GM18505 (cell line): ENCODE results near the gene WDR55.
"Not testable (repeated sequence)": the region's sequence is repeated elsewhere in the genome, so short reads cannot be mapped to it uniquely, and the experiment has no call there.

Experiments used
- ATAC-seq: cut with Tn5 transposase; IDR thresholded peaks from one replicate; pipeline ENCODE4 v1.9.1; 2021; ENCODE audit not compliant: unreplicated experiment
- POLR2A ChIP-seq: IDR thresholded peaks from 4 replicates; pipeline ENCODE4 v1.6.1; 2011; ENCODE audit warnings: borderline replicate concordance; ENCODE audit not compliant: insufficient read depth, insufficient read length; ENCODE audit errors: extremely low read depth

Gene WDR55, protein sequence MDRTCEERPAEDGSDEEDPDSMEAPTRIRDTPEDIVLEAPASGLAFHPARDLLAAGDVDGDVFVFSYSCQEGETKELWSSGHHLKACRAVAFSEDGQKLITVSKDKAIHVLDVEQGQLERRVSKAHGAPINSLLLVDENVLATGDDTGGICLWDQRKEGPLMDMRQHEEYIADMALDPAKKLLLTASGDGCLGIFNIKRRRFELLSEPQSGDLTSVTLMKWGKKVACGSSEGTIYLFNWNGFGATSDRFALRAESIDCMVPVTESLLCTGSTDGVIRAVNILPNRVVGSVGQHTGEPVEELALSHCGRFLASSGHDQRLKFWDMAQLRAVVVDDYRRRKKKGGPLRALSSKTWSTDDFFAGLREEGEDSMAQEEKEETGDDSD

DNA sequence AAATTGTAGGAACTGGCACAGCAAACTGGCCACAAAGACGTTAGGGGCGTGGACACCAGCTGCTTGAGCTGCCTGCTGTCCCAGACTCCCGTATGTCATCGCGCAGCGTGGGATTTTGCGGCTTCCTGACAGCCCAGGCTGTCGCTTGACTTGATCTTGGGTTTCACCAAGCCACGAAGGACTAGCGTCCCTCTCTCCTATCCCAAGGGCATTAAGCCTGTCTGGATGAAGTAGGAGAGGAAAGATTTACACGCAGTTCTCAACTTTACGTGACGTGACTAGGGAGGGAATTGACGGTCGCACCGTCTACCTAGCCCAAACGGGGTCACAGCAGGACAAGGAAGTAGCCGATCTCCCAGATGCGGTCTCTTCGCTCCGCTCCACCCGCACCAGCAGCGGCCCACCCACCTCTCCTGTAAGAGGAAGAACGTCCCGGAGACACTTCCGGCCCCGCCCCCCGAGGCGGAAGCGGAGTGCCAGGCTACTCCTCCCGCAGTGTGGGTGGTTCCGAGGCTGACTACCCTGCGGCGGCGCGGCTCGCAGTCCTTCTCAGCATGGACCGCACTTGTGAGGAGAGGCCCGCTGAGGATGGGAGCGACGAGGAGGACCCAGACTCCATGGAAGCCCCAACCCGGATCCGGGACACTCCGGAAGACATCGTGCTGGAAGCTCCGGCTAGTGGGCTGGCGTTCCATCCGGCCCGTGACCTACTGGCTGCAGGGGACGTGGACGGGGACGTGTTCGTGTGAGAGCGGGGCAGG lies at the start of gene WDR55:
Gene WDR55, plus strand, starts transcription at position 546 of the 761 bp plus-strand sequence. Its CDS starts 9 bp downstream, at position 555.
- ATAC-seq = peak; percentile 97
- TF ChIP-seq POLR2A = peak; percentile 91

DNA sequence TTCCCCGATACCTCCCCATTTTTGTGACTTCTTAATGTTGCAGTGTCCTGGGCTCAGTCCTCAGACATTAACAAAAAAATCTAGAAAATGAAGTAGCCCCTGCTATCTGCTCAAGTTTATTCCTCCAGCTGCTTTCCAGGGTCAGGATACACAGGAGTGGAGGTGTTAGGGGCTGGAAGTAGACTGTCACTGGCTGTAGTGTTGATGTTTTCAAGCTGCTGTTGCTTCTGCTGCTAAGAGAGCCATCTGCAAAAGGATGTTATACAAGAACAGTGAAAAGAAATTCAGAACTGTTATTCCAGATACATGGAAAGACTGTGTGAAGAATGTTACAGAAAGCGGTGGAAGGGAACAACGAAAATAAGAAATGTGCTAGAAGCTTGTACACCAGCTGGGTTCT lies 42.4 kb upstream of the WDR55 start:
- TF ChIP-seq POLR2A = no peak
- no peak for ATAC-seq

DNA sequence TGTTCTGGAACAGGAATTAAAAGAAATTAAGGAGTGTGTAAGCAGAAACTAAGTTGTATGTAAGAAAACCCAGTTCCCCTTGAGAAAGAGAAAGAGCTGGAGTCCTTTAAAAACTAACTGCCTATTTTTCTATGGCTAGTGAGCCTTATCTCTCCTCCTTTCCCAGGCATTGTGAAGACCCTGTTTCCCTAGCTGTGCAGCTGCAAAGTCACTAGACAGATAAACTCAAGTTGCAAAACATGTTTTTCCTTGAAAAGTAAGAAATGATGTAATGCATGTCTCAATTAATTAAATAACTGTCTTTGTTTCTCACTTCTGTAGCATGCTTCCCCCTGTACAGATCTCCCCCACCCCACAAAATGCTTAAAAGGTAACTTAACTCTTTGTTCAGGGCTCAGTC lies 41.6 kb upstream of the WDR55 start:
- ATAC-seq = not testable (repeated sequence)

DNA sequence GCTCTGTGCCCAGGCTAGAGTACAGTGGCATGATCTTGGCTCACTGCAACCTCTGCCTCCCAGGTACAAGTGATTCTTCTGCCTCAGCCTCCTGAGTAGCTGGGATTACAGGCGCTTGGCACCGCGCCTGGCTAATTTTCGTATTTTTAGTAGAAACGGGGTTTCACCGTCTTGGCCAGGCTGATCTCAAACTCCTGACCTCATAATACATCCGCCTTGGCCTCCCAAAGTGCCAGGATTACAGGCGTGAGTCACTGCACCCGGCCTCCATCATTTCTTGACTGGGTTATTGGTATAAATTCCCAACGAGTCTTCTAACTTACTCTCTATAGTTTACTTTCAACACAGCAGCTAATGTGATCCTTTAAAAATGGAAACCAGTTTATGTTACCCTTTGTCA lies 39.8 kb upstream of the WDR55 start:
- not testable (repeated sequence) for ATAC-seq

DNA sequence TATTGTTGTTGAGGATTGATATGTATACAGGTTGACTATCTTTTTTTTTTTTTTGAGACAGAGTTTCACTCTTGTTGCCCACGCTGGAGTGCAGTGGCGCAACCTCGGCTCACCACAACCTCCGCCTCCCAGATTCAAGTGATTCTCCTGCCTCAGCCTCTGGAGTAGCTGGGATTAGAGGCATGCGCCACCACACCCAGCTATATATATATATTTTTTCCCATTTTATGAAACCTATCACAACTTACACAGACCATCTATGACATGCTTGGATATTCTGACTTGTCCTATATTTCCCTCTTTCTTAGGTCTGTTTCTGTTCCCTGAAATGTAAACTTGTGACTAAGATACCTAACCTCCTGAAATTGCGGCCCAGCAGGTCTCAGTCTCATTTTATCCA lies 36.7 kb upstream of the WDR55 start:
- no peak for ATAC-seq
- TF ChIP-seq POLR2A = no peak

DNA sequence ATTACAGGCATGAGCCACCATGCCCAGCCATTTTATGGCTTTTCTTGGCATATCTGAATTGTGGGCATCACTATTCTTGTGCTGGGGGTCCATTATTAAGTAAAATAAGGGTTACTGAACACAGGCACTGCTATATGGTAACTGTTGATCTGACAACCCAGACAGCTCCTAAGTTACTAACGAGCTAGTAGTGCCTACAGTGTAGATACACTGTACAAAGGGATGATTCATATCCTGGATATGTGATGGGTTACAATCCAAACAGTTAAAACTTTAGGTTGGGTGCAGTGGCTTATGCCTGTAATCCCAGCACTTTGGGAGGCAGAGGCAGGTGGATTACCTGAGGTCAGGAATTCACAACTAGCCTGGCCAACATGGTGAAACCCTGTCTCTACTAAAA lies 36.0 kb upstream of the WDR55 start:
- no peak for ATAC-seq
- no peak for TF ChIP-seq POLR2A

DNA sequence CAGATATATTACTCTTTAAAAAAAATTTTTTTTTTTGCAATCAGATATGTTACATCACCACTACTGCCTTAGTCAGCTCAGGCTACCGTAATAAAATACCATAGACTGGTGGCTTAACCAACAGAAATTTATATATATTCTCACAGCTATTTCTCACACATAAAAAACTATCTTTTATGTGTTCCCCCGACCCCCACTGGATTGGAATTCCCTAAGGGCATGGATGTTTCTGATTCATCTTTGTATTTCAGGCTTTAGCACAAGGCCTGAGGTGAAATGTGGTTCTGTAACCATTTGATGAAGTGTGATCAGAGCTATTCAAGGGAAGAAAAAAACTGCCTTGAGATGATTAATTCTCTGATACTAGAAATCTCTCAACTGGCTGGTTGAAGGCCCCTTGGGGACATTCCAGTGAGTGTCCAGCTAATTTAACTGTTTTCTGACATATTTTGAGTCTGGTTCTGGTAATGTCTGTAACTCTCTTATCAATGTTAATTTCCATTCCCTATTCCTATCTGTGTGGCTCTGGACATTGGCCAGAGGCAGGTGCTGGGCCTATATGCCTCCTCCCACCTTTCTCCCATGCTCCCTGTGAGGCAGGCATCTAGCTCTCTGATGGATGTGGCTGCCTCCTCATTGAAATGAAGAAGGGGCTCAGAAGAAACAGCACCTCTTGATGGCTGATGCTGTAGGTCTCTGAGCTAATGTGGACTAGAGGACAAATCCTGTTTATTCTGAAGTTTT lies 34.2 kb upstream of the WDR55 start:
- ATAC-seq = no peak
- no peak for TF ChIP-seq POLR2A

DNA sequence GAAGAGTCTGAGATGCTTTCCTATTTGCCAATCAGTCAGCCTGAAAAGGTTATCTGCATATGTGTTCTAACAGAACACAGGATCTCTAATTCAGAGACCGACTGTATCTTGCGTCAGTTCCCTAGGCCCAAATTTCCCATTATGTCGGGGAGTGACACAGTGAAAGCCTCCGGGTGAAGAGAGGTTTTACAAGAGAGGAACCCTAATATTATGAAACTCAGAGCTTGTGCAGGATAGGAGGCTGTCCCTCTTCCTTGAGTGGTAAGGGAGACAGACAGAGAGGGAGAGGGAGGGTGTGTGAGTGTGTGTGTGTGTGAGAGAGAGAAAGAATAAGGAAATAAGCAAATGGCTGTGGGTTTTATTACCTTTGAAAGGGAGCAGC lies 33.7 kb upstream of the WDR55 start:
- ATAC-seq = no peak
- TF ChIP-seq POLR2A = no peak

DNA sequence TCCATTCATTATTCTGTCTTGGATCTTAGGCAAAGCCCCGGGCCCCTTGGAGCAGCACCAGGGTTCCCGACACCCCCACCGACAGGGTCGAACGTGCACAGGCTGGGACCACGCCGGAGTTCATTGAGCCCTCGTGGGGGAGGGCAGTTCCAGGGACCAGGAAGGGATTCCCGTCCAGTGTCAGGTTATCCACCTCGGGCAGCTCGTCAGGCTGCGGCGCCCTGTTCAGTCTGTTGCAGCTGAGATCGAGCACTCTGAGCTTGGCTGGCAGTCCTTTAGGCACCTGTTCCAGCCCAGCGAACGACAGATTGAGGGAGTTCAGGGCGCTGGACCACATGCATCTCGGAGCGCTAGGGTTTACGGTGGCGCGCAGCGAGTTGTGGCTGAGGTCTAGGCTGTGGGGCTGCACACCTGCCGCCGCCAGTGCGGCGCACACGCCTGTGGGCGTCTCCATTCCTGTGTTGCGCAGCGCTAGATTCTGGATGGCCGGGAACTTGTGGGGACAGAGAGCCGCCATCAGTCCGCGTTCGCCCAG lies 32.8 kb upstream of the WDR55 start:
- ATAC-seq = peak; percentile 39
- no peak for TF ChIP-seq POLR2A

DNA sequence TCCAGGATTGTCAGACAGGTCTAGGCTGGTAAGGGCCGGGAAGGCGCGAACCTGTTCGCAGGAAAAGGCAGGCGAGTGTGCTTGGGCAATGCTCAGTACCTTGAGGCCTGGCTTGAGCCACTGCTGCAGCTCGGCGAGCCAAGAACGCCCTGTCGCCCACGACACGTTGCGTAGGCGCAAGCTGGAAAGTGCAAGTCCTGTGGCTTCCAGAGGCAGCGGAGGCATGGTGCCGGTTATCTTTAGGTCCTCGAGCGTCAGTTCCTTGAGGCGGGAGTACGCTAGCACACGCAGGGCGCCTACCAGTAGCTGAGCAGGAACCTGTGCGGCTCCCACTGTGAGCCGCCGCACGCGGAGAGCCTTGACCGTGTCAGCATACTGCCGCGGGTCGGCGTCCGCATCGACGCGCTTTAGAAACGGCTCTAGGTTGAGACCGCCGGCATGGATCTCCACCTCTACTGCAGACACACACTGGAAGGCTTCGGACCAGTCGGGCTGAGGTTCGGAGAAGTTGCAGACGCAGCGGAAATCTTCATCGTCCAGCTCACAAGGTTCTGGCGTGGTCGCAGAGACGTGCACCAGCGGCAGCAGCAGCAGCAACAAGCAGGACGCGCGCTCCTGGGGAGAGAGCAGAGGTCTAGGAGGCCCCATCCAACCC lies 32.2 kb upstream of the WDR55 start:
- no peak for TF ChIP-seq POLR2A
- peak; percentile 49 for ATAC-seq

DNA sequence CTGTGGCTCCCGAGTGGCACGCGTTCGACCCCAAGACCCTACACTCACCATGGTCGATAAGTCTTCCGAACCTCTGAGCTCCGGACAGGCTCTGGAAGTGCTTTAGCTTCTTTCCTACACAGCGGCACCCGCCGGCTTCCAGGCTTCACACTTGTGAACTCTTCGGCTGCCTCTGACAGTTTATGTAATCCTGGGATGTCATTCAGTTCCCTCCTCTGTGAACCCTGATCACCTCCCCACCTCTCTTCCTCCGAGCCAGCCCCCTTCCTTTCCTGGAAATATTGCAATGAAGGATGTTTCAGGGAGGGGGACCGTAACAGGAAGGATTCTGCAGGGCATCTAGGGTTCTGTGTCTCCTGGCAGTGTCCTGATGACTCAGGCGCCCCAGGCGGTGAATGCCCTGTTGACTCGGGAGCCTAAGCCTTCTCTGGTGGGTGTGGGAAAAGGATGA lies 31.7 kb upstream of the WDR55 start, which contains the start of gene CD14:
Gene CD14, minus strand, starts transcription at position 155 of the 451 bp plus-strand sequence. Its CDS starts 104 bp downstream, at position 51.
- no peak for TF ChIP-seq POLR2A
- ATAC-seq = no peak

DNA sequence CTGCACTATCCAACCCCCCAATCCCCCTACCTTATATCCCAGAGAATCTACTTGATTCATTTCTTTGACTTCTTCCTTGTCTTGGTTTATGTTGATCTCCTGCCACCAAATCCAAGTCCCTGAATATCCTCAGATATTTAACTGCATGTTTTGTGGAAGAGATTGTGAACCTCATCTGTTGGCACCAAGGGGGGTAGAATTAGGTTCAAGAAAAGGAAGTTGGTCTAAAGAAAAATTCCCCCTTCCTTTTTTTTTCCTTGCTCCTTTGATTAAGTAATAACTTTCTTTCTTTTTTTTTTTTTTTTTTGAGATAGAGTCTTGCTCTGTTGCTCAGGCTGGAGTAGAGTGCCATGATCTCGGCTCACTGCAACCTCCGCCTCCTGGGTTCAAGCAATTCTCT lies 31.2 kb upstream of the WDR55 start:
- no peak for ATAC-seq
- no peak for TF ChIP-seq POLR2A

DNA sequence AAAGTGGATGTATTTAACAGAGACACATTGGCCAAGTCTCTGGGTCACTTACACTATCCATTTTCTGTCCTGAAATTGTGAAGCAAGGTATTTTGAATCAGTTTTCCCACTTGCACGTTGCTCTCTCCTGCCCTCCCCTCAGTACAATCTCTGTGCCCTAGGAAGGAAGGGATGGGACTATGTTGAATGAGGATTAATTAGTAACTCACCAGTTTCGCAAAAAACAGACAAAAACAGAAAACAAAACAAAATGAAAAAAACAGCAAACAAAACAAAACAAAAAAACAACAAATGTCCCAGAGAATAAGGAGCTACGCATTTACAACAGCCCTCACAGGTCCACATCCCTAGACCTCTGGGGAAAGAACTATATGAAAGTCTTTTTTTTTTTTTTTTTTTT lies 30.6 kb upstream of the WDR55 start:
- no peak for ATAC-seq
- no peak for TF ChIP-seq POLR2A
